Brain microvascular endothelial cell (primary cell): ENCODE measurements around the gene TUBA4A.

Experiments
- DNase-seq: peaks from one replicate; pipeline ENCODE4 v3.0.0-alpha.2; 2020
- H3K27ac ChIP-seq: fragments of 250-450 bp; sonication (Bioruptor Pico); 2 replicates; pipeline ENCODE4 v1.5.1; 2020; ENCODE audit warnings: mild to moderate bottlenecking, moderate library complexity
- H3K27me3 ChIP-seq: fragments of 250-450 bp; sonication (Bioruptor Pico); replicated peaks from 2 replicates; pipeline ENCODE4 v1.5.1; 2020; ENCODE audit warnings: mild to moderate bottlenecking
- H3K36me3 ChIP-seq: fragments of 250-450 bp; sonication (Bioruptor Pico); replicated peaks from 2 replicates; pipeline ENCODE4 v1.5.1; 2020; ENCODE audit warnings: mild to moderate bottlenecking
- H3K4me3 ChIP-seq: 2 replicates; pipeline ENCODE4 v1.5.1; 2011; ENCODE audit warnings: low read depth, mild to moderate bottlenecking, control low read depth, low read length, moderate library complexity
- CTCF ChIP-seq: IDR thresholded peaks from 2 replicates; pipeline ENCODE4 v1.5.1; 2011; ENCODE audit warnings: low read depth, mild to moderate bottlenecking, moderate library complexity, low read length, control low read depth, inconsistent platforms; ENCODE audit errors: missing control alignments
- in situ Hi-C: cut with HindIII; loops from 2 replicates; pipeline ENCODE4 v1.10.0; 2017; ENCODE audit warnings: low sequenced_read_pairs, low pct_ligation_motif_present

The TUBA4A gene

GRCh38 chr2:219216535-219216915, 37.2 kb downstream of the TUBA4A start:
- Histone ChIP-seq H3K27me3 (no peaks in the 10 kb centered on the region), H3K27ac (no peak overlapping the region), H3K4me3 (no peak overlapping the region), H3K36me3 (peaks cover 15% of the 10 kb centered on the region)
- DNase-seq = no peak
- no peak for TF ChIP-seq CTCF
- in situ Hi-C loops = no loop called here

DNA sequence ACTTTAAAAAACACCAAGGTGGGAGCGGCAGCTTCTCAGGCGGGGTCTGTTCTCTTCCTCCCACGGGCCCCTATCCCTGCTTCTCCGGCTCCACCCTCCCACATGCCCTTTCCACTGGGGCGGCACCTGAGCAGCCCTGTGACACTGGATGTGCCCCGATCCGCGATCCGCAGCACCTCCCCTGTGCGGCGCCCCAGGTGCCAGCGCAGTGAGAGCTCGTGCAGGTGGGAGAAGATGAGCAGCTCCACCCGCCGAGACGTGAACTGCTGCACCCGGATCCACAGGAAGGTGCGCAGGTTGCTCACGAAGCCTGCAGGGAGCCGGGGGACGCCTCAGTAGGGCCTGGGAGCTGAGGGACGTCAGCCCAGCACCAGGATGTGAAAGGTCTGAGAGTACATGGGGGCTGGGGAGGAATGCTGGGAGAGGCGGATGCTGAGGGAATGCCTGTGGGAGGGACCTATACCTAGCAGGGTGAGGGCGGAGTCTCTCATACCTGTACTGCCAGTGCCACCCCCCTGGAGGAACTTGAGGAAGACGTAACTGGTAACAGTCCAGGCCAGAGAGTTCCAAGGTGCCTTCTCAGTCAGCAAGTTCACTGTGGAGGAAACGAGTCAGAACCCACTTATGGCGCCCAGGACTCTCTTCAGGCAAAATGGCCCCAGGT, 37.7 kb downstream of the TUBA4A start:
- DNase-seq = no peak
- Histone ChIP-seq H3K27me3 (no peaks in the 10 kb centered on the region), H3K27ac (no peak overlapping the region), H3K4me3 (no peak overlapping the region), H3K36me3 (peaks cover 10% of the 10 kb centered on the region)
- TF ChIP-seq CTCF = no peak
- in situ Hi-C loops = no loop called here

- DNase-seq = no peak
- H3K27me3 ChIP-seq = no peaks in the 10 kb centered on the region
- in situ Hi-C loops = no loop called here
- no peak overlapping the region for H3K27ac ChIP-seq
- no peak for TF ChIP-seq CTCF
- peaks cover 2% of the 10 kb centered on the region for H3K36me3 ChIP-seq
- no peak overlapping the region for H3K4me3 ChIP-seq
Observed at GRCh38 chr2:219214786-219215185, 38.9 kb downstream of the TUBA4A start.

- no peak overlapping the region for H3K27ac ChIP-seq
- no peak for DNase-seq
- in situ Hi-C loops = no loop called here
- no peak for TF ChIP-seq CTCF
- H3K4me3 ChIP-seq = no peak overlapping the region
- H3K27me3 ChIP-seq = no peaks in the 10 kb centered on the region
- peaks cover 2% of the 10 kb centered on the region for H3K36me3 ChIP-seq
Observed at GRCh38 chr2:219214141-219214540, 39.6 kb downstream of the TUBA4A start.

- TF ChIP-seq CTCF = no peak
- DNase-seq = no peak
- H3K27ac ChIP-seq = no peak overlapping the region
- H3K4me3 ChIP-seq = no peak overlapping the region
- peaks cover 6% of the 10 kb centered on the region for H3K36me3 ChIP-seq
- H3K27me3 ChIP-seq = no peaks in the 10 kb centered on the region
- in situ Hi-C loops = no loop called here
Observed at GRCh38 chr2:219213486-219214071, 40.1 kb downstream of the TUBA4A start.

DNA sequence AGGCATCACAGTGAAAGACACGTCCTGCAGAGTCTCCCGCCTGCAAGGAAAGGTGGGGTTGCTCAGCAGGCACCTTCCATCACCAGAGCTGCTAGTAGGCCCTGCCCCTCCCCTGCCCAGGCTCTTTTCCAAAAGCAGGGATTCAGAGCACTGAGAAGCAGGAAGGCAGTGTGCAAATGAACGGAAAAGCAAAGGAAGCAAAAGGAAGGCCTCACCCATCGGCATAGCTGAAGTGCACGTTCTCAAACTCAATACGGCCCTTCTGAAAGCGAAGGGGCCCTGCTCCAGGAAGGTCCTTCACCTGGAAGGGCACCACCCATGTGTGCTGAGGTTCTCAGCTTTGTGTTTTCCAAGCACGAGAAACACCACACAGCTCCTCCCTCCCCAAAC, 40.7 kb downstream of the TUBA4A start:
- in situ Hi-C loops = no loop called here
- H3K36me3 ChIP-seq = peaks cover 9% of the 10 kb centered on the region

More for the DNA sequence above, 40.7 kb downstream of the TUBA4A start:
- Histone ChIP-seq H3K27ac (no peak overlapping the region), H3K4me3 (no peak overlapping the region), H3K27me3 (no peaks in the 10 kb centered on the region)
- DNase-seq = no peak
- no peak for TF ChIP-seq CTCF
